GM12873 (cell line): Measurements from ENCODE around the gene CD40.

ENCODE experiments used
- TF ChIP-seq, protein P1 (sequence below): IDR thresholded peaks from 2 replicates; pipeline ENCODE4 v1.5.1; 2012; ENCODE audit warnings: low read depth, mild to moderate bottlenecking, moderate library complexity, low read length, control low read depth; ENCODE audit not compliant: insufficient read depth; ENCODE audit errors: missing control alignments

The CD40 gene

GRCh38 chr20:46133886-46134654, 16.0 kb downstream of the CD40 start:
- TF ChIP-seq, protein P1, sequence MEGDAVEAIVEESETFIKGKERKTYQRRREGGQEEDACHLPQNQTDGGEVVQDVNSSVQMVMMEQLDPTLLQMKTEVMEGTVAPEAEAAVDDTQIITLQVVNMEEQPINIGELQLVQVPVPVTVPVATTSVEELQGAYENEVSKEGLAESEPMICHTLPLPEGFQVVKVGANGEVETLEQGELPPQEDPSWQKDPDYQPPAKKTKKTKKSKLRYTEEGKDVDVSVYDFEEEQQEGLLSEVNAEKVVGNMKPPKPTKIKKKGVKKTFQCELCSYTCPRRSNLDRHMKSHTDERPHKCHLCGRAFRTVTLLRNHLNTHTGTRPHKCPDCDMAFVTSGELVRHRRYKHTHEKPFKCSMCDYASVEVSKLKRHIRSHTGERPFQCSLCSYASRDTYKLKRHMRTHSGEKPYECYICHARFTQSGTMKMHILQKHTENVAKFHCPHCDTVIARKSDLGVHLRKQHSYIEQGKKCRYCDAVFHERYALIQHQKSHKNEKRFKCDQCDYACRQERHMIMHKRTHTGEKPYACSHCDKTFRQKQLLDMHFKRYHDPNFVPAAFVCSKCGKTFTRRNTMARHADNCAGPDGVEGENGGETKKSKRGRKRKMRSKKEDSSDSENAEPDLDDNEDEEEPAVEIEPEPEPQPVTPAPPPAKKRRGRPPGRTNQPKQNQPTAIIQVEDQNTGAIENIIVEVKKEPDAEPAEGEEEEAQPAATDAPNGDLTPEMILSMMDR = no peak

GRCh38 chr20:46134716-46135115, 16.6 kb downstream of the CD40 start:
- TF ChIP-seq, protein P1 = no peak

GRCh38 chr20:46135856-46136633, 17.9 kb downstream of the CD40 start:
- TF ChIP-seq, protein P1 = no peak

DNA sequence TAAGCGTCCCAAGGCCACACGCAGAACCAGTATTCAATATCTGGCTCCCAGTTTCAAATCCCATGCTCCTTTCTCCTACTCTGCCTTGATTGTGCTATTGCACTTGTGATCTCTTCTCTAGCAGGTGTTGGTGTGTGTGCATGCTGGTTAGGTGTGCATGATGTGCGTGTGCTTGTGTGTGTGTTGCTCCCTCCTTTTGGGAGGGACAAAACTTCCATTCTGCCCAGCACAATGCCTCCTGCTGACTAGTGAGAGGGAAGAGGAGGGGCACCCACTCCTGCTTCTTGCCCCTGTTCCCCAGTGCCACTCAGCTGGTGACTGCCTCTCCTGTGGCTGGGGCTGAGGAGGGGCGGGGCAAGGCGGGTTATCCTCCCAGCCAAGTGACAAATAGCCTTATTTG, 19.7 kb downstream of the CD40 start:
- TF ChIP-seq, protein P1 = no peak

GRCh38 chr20:46139266-46139889, 21.3 kb downstream of the CD40 start:
- TF ChIP-seq, protein P1 = no peak

DNA sequence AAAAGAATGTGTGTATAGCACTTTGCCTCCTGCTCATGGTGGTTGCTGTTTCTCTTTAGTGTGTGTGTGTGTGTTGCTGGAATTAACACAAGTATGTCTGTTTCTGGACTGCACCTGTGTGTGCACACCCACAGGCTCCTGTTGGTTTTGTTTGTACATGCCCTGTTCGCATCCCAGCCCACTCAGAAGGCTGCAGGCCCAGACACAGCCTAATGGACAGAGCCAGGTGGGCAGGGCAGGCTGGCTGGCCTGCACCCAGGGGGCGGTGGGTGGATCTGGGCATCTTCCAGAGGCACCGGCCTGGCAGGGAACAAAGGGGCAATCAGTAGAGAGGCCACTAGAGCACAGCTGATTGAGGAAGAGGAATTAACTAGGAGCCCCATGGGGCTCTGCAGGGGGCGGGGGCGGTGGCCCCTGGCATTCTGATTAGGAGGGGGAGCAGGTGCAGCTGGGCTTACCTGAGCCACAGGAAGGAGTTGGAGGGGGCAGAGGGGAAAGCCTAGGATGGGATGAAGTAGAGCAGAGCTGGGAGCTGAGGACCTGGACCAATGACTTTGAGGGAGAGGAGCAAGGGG, 21.9 kb downstream of the CD40 start:
- TF ChIP-seq, protein P1 = no peak

GRCh38 chr20:46142124-46142523, 24.0 kb downstream of the CD40 start:
- TF ChIP-seq, protein P1 = no peak
